ENCODE data around the gene C22orf42.
"Not testable (repeated sequence)": the region's sequence is repeated elsewhere in the genome, so short reads cannot be mapped to it uniquely, and the experiment has no call there.

Gene C22orf42

DNA sequence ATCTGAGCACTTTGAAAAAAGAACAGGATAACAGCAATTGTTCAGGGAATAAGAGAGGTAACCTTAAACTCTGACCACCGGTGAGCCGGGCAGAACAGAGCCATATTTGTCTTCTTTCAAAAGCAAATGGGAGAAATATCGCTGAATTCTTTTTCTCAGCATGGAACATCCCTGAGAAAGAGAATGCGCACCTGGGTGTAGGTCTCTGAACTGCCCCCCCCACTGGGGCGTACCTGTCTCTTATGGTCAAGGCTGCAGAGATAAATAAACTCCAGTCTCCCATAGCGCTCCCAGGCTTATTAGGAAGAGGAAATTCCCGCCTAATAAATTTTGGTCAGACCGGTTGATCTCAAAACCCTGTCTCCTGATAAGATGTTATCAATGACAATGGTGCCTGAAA is 12.0 kb downstream of the C22orf42 start:
- H3K27me3 ChIP-seq (replicated peaks; ENCODE audit: control insufficient read depth, insufficient read depth, low read length), result not testable (repeated sequence)

DNA sequence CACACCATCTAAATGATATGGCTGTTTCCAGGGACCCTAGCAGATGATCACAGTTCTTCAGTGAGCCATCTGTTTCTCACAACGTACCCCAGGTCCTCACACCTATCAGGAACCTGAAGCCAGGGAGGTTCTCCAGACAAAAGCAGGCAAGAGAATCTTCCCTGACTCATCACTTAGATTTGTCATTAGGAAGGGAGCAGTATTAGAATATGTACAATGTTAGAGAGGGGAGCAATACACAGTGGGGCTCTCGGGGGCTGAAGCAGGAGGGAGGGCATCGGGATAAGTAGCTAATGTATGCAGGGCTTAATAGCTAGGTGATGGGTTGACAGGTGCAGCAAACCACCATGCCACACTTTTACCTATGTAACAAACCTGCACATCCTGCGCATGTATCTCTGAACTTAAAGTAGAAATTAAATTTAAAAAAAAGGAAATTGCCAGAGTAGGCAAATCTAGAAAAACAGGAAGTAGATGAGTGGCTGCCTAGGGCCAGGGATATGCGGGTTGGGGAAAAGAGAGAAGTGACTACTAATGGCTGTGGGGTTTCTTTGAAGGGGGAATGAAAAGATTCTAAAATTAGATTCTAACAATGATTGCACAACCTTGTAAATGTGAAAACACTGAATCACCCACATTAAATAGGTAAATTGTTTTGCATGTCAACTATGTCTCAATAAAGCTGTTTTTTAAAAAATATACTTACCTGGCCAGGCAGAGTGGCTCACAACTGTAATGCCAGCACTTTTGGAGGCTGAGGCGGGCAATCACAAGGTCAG is 14.4 kb downstream of the C22orf42 start:
- H3K4me1 ChIP-seq (ENCODE audit: control insufficient read depth, insufficient read depth, low read length), result no peaks in the 10 kb centered on the region
- DNase-seq (ENCODE audit: low read depth), result no peak

More for the DNA sequence above, 12.0 kb downstream of the C22orf42 start:
- not testable (repeated sequence) for H3K9me3 ChIP-seq (ENCODE audit: control insufficient read depth, low read length); H3K36me3 ChIP-seq (ENCODE audit: control insufficient read depth, insufficient read depth, low read length, severe bottlenecking); H3K4me1 ChIP-seq (ENCODE audit: control insufficient read depth, insufficient read depth, low read length); H3K4me3 ChIP-seq (ENCODE audit: low read length); H3K9ac ChIP-seq (ENCODE audit: low read length); DNase-seq (ENCODE audit: low read depth)

DNA sequence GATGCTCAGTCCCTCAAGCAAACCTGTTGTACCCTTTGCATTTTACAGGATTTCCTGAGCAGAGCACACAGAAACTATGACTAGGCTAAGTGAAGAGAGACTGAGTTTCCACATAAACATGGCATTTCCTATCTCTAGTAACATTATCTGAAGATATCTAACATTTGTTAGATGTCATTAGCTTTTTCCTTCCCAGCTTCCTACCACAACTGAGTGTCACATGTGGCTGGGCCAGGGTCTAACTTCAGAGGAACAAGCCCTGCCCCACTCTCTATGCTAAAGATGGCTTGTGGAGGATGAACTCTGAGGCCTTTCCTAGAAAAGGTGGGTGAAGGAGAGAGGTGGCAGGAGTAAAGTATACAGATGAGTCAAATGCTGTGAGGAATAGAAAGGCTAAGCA is 16.5 kb downstream of the C22orf42 start:
- no peak overlapping the region for H3K9ac ChIP-seq (ENCODE audit: low read length)
- H3K36me3 ChIP-seq (ENCODE audit: control insufficient read depth, insufficient read depth, low read length, severe bottlenecking), result no peaks in the 10 kb centered on the region
- no peak overlapping the region for H3K4me3 ChIP-seq (ENCODE audit: low read length)
- peaks cover 13% of the 10 kb centered on the region for H3K27me3 ChIP-seq (replicated peaks; ENCODE audit: control insufficient read depth, insufficient read depth, low read length)
- H3K9me3 ChIP-seq (ENCODE audit: control insufficient read depth, low read length), result no peaks in the 10 kb centered on the region
- no peak for DNase-seq (ENCODE audit: low read depth)
- H3K4me1 ChIP-seq (ENCODE audit: control insufficient read depth, insufficient read depth, low read length), result no peaks in the 10 kb centered on the region

More for the DNA sequence above, 14.4 kb downstream of the C22orf42 start:
- no peaks in the 10 kb centered on the region for H3K36me3 ChIP-seq (ENCODE audit: control insufficient read depth, insufficient read depth, low read length, severe bottlenecking)
- H3K4me3 ChIP-seq (ENCODE audit: low read length), result no peak overlapping the region
- no peaks in the 10 kb centered on the region for H3K9me3 ChIP-seq (ENCODE audit: control insufficient read depth, low read length)
- H3K9ac ChIP-seq (ENCODE audit: low read length), result no peak overlapping the region
- H3K27me3 ChIP-seq (replicated peaks; ENCODE audit: control insufficient read depth, insufficient read depth, low read length), result peaks cover 13% of the 10 kb centered on the region

DNA sequence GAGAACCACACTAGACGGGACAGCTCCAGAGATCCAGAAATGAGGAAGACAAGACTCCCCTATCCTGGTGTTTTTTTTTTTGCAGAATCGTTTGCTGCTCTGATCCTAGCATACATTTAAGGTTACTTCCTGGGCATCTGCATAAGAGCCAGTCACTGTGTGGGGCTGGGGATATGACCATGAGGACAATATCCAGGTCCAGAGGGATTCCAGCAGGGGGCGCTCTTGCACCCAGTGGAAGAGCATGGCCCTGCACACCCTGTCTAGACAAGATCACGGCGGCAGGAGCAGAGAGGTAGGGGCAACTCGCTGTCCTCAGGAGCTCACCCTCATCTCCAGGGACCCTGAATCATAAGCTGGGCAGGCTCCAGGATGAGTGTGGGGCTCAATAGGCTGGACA is 18.4 kb downstream of the C22orf42 start:
- H3K4me3 ChIP-seq (ENCODE audit: low read length); DNase-seq (ENCODE audit: low read depth); H3K4me1 ChIP-seq (ENCODE audit: control insufficient read depth, insufficient read depth, low read length); H3K9me3 ChIP-seq (ENCODE audit: control insufficient read depth, low read length); H3K9ac ChIP-seq (ENCODE audit: low read length); H3K36me3 ChIP-seq (ENCODE audit: control insufficient read depth, insufficient read depth, low read length, severe bottlenecking): not testable (repeated sequence)
- peaks cover 13% of the 10 kb centered on the region for H3K27me3 ChIP-seq (replicated peaks; ENCODE audit: control insufficient read depth, insufficient read depth, low read length)

DNA sequence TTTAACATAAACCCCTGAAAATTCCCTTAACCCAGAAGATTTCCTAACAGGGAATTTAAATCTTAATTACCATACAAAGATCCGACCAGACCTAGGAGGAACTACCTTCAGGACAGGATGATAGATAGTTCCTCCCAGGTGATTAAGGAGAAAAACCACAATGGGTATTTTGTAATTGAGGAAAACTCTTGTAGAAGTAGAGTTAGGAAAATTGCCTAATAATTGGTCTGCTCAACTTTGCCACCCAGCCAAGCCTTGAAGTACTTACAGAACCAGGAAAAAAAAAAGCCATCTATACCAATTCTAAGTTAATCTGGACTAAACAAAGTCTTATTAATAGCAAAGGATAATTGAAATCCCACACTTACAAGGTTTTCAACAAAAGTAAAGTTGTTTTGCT is 20.5 kb downstream of the C22orf42 start:
- not testable (repeated sequence) for H3K4me1 ChIP-seq (ENCODE audit: control insufficient read depth, insufficient read depth, low read length); H3K9ac ChIP-seq (ENCODE audit: low read length); H3K27me3 ChIP-seq (replicated peaks; ENCODE audit: control insufficient read depth, insufficient read depth, low read length); H3K4me3 ChIP-seq (ENCODE audit: low read length); H3K36me3 ChIP-seq (ENCODE audit: control insufficient read depth, insufficient read depth, low read length, severe bottlenecking); H3K9me3 ChIP-seq (ENCODE audit: control insufficient read depth, low read length); DNase-seq (ENCODE audit: low read depth)

DNA sequence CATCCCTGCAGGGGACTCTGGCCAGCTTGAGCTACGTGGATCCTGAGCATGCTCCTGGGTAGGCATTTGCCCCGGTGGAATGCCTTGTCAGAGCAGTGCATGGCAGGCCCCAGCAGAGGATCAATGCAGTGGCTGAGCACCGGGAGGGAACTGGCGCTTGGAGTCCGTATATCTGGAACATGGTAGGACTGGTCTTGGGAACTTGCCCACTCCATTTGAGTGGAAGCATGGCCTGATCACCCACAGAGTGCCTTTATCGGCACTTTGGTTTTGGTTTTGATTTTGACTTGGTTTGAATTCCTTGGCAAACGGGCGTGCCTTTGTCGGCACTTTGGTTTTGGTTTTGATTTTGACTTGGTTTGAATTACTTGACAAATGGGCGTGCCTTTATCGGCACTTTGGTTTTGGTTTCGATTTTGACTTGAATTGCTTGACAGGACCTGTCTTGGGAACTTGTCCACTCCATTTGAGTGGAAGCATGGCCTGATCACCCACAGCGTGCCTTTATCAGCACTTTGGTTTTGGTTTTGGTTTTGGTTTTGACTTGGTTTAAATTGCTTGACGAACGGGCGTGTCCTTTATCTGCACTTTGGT is 21.3 kb downstream of the C22orf42 start:
- peaks cover 11% of the 10 kb centered on the region for H3K27me3 ChIP-seq (replicated peaks; ENCODE audit: control insufficient read depth, insufficient read depth, low read length)
- not testable (repeated sequence) for H3K9ac ChIP-seq (ENCODE audit: low read length); H3K36me3 ChIP-seq (ENCODE audit: control insufficient read depth, insufficient read depth, low read length, severe bottlenecking); H3K9me3 ChIP-seq (ENCODE audit: control insufficient read depth, low read length); DNase-seq (ENCODE audit: low read depth); H3K4me1 ChIP-seq (ENCODE audit: control insufficient read depth, insufficient read depth, low read length); H3K4me3 ChIP-seq (ENCODE audit: low read length)

DNA sequence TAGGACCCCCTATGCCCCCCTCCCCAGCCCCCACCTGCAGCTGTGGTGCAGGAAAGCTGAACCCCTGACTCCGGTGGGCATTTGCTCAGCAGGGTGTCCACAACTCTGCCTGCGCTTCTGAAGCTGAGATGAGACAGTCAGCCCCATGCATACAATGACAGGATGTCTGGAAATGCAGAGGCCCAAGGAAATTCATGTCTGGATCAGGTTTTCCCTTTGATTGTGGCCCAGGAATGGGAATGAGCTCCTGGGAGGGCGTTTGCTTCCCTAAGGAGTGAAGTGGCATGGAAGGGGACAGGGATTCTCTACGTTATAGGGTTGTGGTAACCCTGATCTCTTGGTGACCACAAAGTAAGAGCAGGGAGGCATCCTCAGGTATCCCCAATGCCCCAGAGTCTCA is 22.2 kb downstream of the C22orf42 start:
- H3K36me3 ChIP-seq (ENCODE audit: control insufficient read depth, insufficient read depth, low read length, severe bottlenecking); H3K9ac ChIP-seq (ENCODE audit: low read length); DNase-seq (ENCODE audit: low read depth); H3K4me1 ChIP-seq (ENCODE audit: control insufficient read depth, insufficient read depth, low read length); H3K27me3 ChIP-seq (replicated peaks; ENCODE audit: control insufficient read depth, insufficient read depth, low read length); H3K4me3 ChIP-seq (ENCODE audit: low read length); H3K9me3 ChIP-seq (ENCODE audit: control insufficient read depth, low read length): not testable (repeated sequence)

DNA sequence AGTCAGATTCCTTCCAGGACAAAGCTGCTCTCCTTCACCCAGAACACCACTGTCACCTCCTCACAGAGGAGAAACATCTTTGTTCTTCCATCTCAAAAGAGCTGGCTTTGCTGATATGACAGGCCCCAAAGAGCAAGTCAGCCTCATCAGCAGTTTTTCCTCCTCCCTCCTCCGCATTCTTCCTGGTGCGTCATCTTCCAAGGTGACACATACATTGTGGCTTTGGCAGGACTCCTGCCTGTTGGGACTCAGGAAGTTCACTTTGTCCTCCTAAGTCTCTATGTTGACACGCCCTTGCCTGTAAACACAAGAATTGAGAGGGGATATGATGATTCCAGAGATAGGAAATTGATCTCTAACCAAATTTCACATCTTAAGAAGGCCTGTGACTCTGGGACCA is 23.1 kb downstream of the C22orf42 start:
- H3K4me3 ChIP-seq (ENCODE audit: low read length); H3K9ac ChIP-seq (ENCODE audit: low read length); H3K27me3 ChIP-seq (replicated peaks; ENCODE audit: control insufficient read depth, insufficient read depth, low read length); H3K9me3 ChIP-seq (ENCODE audit: control insufficient read depth, low read length); H3K4me1 ChIP-seq (ENCODE audit: control insufficient read depth, insufficient read depth, low read length); H3K36me3 ChIP-seq (ENCODE audit: control insufficient read depth, insufficient read depth, low read length, severe bottlenecking): not testable (repeated sequence)
- DNase-seq (ENCODE audit: low read depth), result peak; percentile 25

DNA sequence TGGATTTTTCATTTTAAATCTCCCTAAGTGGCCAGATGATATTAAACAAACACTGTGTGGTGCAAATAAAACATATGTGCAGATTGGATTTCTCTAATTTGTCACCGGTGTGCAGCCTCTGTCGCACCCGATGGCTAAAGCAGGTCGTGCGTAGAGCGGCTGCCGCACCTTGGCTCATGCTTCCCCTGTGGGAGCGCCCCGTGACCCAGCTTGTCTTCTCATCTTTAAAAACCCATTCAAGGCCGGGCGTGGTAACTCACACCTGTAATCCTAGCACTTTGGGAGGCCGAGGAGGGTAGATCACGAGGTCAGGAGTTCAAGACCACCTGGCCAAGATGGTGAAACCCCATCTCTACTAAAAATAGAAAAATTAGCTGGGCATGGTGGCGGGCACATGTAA is 24.3 kb downstream of the C22orf42 start:
- H3K9me3 ChIP-seq (ENCODE audit: control insufficient read depth, low read length); DNase-seq (ENCODE audit: low read depth); H3K27me3 ChIP-seq (replicated peaks; ENCODE audit: control insufficient read depth, insufficient read depth, low read length); H3K4me1 ChIP-seq (ENCODE audit: control insufficient read depth, insufficient read depth, low read length); H3K4me3 ChIP-seq (ENCODE audit: low read length); H3K9ac ChIP-seq (ENCODE audit: low read length); H3K36me3 ChIP-seq (ENCODE audit: control insufficient read depth, insufficient read depth, low read length, severe bottlenecking): not testable (repeated sequence)

DNA sequence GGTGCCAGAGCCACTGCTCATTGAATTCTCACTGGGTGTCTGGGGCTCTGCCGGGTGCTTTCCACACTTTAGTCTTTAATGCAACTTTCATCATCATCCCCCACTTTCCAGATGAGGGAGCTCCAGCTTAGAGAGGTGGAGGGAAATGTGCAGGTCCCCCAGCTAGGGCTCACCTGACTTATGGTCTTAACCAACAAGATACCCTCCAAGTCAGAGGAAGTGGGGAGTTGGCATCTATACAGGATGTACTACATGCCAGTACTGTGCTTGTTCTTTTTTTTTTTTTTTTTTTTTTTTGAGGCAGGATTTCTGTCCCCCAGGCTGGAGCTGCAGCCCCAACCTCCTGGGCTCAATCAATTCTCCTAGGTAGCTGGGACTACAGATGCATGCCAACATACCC is 26.3 kb downstream of the C22orf42 start:
- no peaks in the 10 kb centered on the region for H3K36me3 ChIP-seq (ENCODE audit: control insufficient read depth, insufficient read depth, low read length, severe bottlenecking)
- peaks cover 9% of the 10 kb centered on the region for H3K27me3 ChIP-seq (replicated peaks; ENCODE audit: control insufficient read depth, insufficient read depth, low read length)
- H3K9me3 ChIP-seq (ENCODE audit: control insufficient read depth, low read length), result no peaks in the 10 kb centered on the region
- no peak overlapping the region for H3K9ac ChIP-seq (ENCODE audit: low read length)
- H3K4me1 ChIP-seq (ENCODE audit: control insufficient read depth, insufficient read depth, low read length), result no peaks in the 10 kb centered on the region
- no peak for DNase-seq (ENCODE audit: low read depth)
- no peak overlapping the region for H3K4me3 ChIP-seq (ENCODE audit: low read length)

DNA sequence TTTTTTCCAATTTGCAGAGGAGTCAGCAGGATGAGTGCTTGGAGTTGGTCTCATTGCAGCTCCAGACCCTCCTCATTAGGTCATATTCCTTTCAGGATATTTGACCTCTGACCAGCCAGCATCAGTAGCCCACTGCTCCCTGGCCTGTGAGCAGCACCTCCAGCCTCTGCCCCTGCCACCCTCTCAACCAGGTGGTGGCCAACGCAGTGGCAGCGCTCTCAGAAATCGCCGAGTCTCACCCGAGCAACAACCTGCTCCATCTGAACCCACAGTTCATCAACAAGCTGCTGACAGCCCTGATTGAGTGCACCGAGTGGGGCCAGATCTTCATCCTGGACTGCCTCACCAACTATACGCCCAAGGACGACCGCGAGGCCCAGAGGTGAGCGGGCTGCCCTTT is 27.0 kb downstream of the C22orf42 start:
- Histone ChIP-seq H3K27me3 (replicated peaks; ENCODE audit: control insufficient read depth, insufficient read depth, low read length) (peaks cover 9% of the 10 kb centered on the region), H3K4me3 (ENCODE audit: low read length) (no peak overlapping the region), H3K9me3 (ENCODE audit: control insufficient read depth, low read length) (no peaks in the 10 kb centered on the region), H3K9ac (ENCODE audit: low read length) (no peak overlapping the region), H3K36me3 (ENCODE audit: control insufficient read depth, insufficient read depth, low read length, severe bottlenecking) (no peaks in the 10 kb centered on the region), H3K4me1 (ENCODE audit: control insufficient read depth, insufficient read depth, low read length) (no peaks in the 10 kb centered on the region)
- no peak for DNase-seq (ENCODE audit: low read depth)

DNA sequence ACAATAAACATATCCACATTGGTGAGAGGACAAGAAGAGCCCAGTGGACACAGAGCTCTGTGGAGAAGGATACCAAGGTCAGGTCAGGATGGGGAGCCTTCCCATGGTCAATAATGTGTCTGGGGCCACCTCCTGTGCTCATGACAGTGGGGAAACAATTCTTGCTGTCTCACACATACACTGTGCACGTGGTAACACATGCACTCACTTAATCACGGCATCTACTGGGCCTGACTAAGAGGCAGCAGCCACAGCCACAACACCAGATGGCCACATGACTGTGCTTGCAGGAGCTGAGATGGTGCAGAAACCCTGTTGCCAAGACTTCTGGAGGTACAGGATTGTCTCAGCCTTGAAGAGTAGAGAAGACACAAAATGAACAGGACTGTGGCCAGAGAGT is 28.6 kb downstream of the C22orf42 start:
- H3K9ac ChIP-seq (ENCODE audit: low read length), result no peak overlapping the region
- peaks cover 9% of the 10 kb centered on the region for H3K27me3 ChIP-seq (replicated peaks; ENCODE audit: control insufficient read depth, insufficient read depth, low read length)
- H3K9me3 ChIP-seq (ENCODE audit: control insufficient read depth, low read length), result no peaks in the 10 kb centered on the region
- DNase-seq (ENCODE audit: low read depth), result no peak
- no peaks in the 10 kb centered on the region for H3K36me3 ChIP-seq (ENCODE audit: control insufficient read depth, insufficient read depth, low read length, severe bottlenecking)
- H3K4me1 ChIP-seq (ENCODE audit: control insufficient read depth, insufficient read depth, low read length), result no peaks in the 10 kb centered on the region
- no peak overlapping the region for H3K4me3 ChIP-seq (ENCODE audit: low read length)
